GM12878 (cell line): Measurements from ENCODE around the gene L1TD1. TPM values are rescaled to one million over a fixed set of nuclear protein-coding genes. Genes with fewer than 3 reads are reported as not detected.

ENCODE experiments used
- ATAC-seq: fragments of 200-7000 bp; cut with Tn5 transposase; 3 replicates; pipeline ENCODE4 v1.9.1; 2020; ENCODE audit warnings: mild to moderate bottlenecking, moderate library complexity
- BruUV-seq: library from RNA; stranded (reverse); fragments of 400-500 nt; replicated peaks from 2 replicates; lab custom pipeline; 2021; lab: Mats Ljungman, UMichigan
- CTCF ChIA-PET: fragments of 300-600 bp; sonication (Branson Sonifier 250); formaldehyde crosslinking; extraction: SDS; loops from one replicate; lab custom pipeline; 2021; ENCODE audit warnings: inconsistent platforms; lab: Yijun Ruan, JAX
- POLR2A ChIA-PET: fragments of 350-600 bp; formaldehyde crosslinking; extraction: SDS; loops from one replicate; lab custom pipeline; 2021; ENCODE audit warnings: inconsistent platforms; lab: Charles Lee
- RAD21 ChIA-PET: fragments of 300-600 bp; sonication (Branson Sonifier 250); formaldehyde crosslinking; loops from one replicate; lab custom pipeline; 2023; ENCODE audit warnings: antibody characterized with exemption; ENCODE audit not compliant: unreplicated experiment; lab: Charles Lee
- SMC1A ChIA-PET: fragments of 300-600 bp; sonication (Branson Sonifier 250); formaldehyde crosslinking; loops from one replicate; lab custom pipeline; 2023; ENCODE audit not compliant: unreplicated experiment, uncharacterized antibody; lab: Charles Lee
- DNase-seq: peaks from one replicate; pipeline ENCODE4 v3.0.0-alpha.2; 2011; ENCODE audit warnings: low read depth, low spot score
- FAIRE-seq: peaks from 3 replicates; lab custom pipeline; 2011; peaks lifted over from hg19 to GRCh38; lab: Jason Lieb, UNC
- H2AFZ ChIP-seq: 2 replicates; pipeline ENCODE4 v1.6.0; 2011; ENCODE audit warnings: low read depth, low read length, control low read depth; ENCODE audit not compliant: control insufficient read depth
- H3K27ac ChIP-seq: 2 replicates; pipeline ENCODE4 v1.5.1; 2011; ENCODE audit warnings: control low read depth; ENCODE audit not compliant: control insufficient read depth, insufficient read depth
- H3K27me3 ChIP-seq, 2 experiments: replicated peaks in 1 of 2; 2 replicates each; pipeline versions ENCODE4 v1.6.0 to v1.6.1; 2011; ENCODE audit warnings: low read length in 1 of 2; ENCODE audit not compliant: control insufficient read depth in 2 of 2, insufficient read depth in 2 of 2
- H3K36me3 ChIP-seq, 2 experiments: 2 replicates each; pipeline ENCODE4 v1.5.1; 2011; ENCODE audit warnings: low read length in 1 of 2; ENCODE audit not compliant: control insufficient read depth in 2 of 2, insufficient read depth in 2 of 2
- H3K4me1 ChIP-seq: 2 replicates; pipeline ENCODE4 v1.6.1; 2011; ENCODE audit warnings: mild to moderate bottlenecking, low read length, moderate library complexity, mixed read lengths; ENCODE audit not compliant: control insufficient read depth, insufficient read depth
- H3K4me2 ChIP-seq: 2 replicates; pipeline ENCODE4 v1.6.0; 2011; ENCODE audit warnings: control low read depth; ENCODE audit not compliant: control insufficient read depth, insufficient read depth
- H3K4me3 ChIP-seq: fragments of 200-600 bp; sonication (generic); 2 replicates; pipeline ENCODE4 v1.5.1; 2016
- H3K79me2 ChIP-seq: 2 replicates; pipeline ENCODE4 v1.6.0; 2011; ENCODE audit warnings: low read length; ENCODE audit not compliant: control insufficient read depth, insufficient read depth
- H3K9ac ChIP-seq: 2 replicates; pipeline ENCODE4 v1.8.0; 2011; ENCODE audit warnings: low read length, control low read depth, mixed read lengths; ENCODE audit not compliant: control insufficient read depth, insufficient read depth
- H3K9me3 ChIP-seq: replicated peaks from 3 replicates; pipeline ENCODE4 v1.5.1; 2011; ENCODE audit warnings: mild to moderate bottlenecking, low read length; ENCODE audit not compliant: control insufficient read depth, insufficient read depth
- H4K20me1 ChIP-seq: 2 replicates; pipeline ENCODE4 v1.6.0; 2011; ENCODE audit not compliant: control insufficient read depth, insufficient read depth
- ATF3 ChIP-seq: IDR thresholded peaks from 2 replicates; pipeline ENCODE4 v1.6.1; 2011; ENCODE audit warnings: low read depth, mild to moderate bottlenecking, low read length, moderate library complexity, borderline replicate concordance; ENCODE audit errors: extremely low read depth
- CBX3 ChIP-seq: fragments of 200-600 bp; sonication (generic); IDR thresholded peaks from 2 replicates; pipeline ENCODE4 v1.6.1; 2016; ENCODE audit warnings: low read depth, borderline replicate concordance
- CREB1 ChIP-seq: IDR thresholded peaks from 2 replicates; pipeline ENCODE4 v1.6.1; 2012; ENCODE audit warnings: low read depth, mild to moderate bottlenecking, inconsistent platforms
- GATAD2B ChIP-seq: fragments of 450-650 bp; conservative IDR thresholded peaks from 2 replicates; pipeline ENCODE4 v1.6.1; 2017; ENCODE audit warnings: low read depth, mild to moderate bottlenecking, moderate library complexity
- JUND ChIP-seq: IDR thresholded peaks from 2 replicates; pipeline ENCODE4 v1.6.1; 2012; ENCODE audit warnings: low read depth, mild to moderate bottlenecking, low read length, improper control_type of control experiment, moderate library complexity
- KLF5 ChIP-seq: fragments of 450-650 bp; IDR thresholded peaks from 2 replicates; pipeline ENCODE4 v1.6.1; 2014; ENCODE audit warnings: mild to moderate bottlenecking; ENCODE audit not compliant: partially characterized antibody
- LARP7 ChIP-seq: fragments of 450-650 bp; IDR thresholded peaks from 2 replicates; pipeline ENCODE4 v1.6.1; 2017; ENCODE audit warnings: mild to moderate bottlenecking
- NR2C2 ChIP-seq: IDR thresholded peaks from 2 replicates; pipeline ENCODE4 v1.6.1; 2011; ENCODE audit warnings: borderline replicate concordance, low read depth; ENCODE audit not compliant: control insufficient read depth, insufficient read length
- RAD51 ChIP-seq: fragments of 450-650 bp; IDR thresholded peaks from 2 replicates; pipeline ENCODE4 v1.6.1; 2016; ENCODE audit warnings: moderate library complexity, mild to moderate bottlenecking, inconsistent platforms
- RFX5 ChIP-seq: IDR thresholded peaks from 2 replicates; pipeline ENCODE4 v1.6.1; 2011; ENCODE audit warnings: low read depth, low read length, improper control_type of control experiment
- ZBTB40 ChIP-seq: fragments of 450-650 bp; IDR thresholded peaks from 2 replicates; pipeline ENCODE4 v1.6.1; 2016; ENCODE audit warnings: mild to moderate bottlenecking, moderate library complexity, borderline replicate concordance
- ZNF274 ChIP-seq: IDR thresholded peaks from one replicate; pipeline ENCODE4 v1.8.0; 2011; ENCODE audit not compliant: insufficient read length, insufficient read depth
- WGBS: methylation state at CpG from one replicate; pipeline ENCODE4 v1.1.6; 2016; ENCODE audit warnings: low lambda C conversion rate; ENCODE audit not compliant: insufficient replicate concordance, insufficient coverage; ENCODE audit errors: missing lambda C conversion rate; 5-methylcytosine and 5-hydroxymethylcytosine counted together
- in situ Hi-C: fragments of 300-500 bp; cut with MboI; formaldehyde crosslinking; loops from 9 replicates; pipeline ENCODE4 v1.14.3; 2018; ENCODE audit warnings: mixed read lengths
- intact Hi-C: fragments of 100-400 bp; cut with micrococcal nuclease; formaldehyde crosslinking; loops from one replicate; pipeline ENCODE4 v1.14.2; 2022; ENCODE audit not compliant: unreplicated experiment
- polyA plus RNA-seq, 11 experiments: library from polyadenylated mRNA; depleted of rRNA in 4 of 11; unstranded in 6 of 11; stranded (reverse) in 5 of 11; fragments of >200 nt; fragmentation: Nextera tagmentation in 4 of 11; fragmentation: Illumina TruSeq in 1 of 11; extraction: Ambion mirVana in 4 of 11; extraction: Trizol in 1 of 11; gene quantifications; 1 replicate in 1 of 11; 2 replicates in 10 of 11; pipeline versions ENCODE4 v1.2.1 to v1.2.3, GENCODE V29; 2011 to 2016; ENCODE audit warnings: inconsistent platforms in 2 of 11, missing spikeins in 2 of 11, low read depth in 1 of 11
- total RNA-seq, 4 experiments: library from RNA; depleted of rRNA in 3 of 4; stranded (reverse); fragments of >200 nt in 3 of 4; fragmentation: Illumina TruSeq in 1 of 4; extraction: Trizol in 1 of 4; gene quantifications; 2 replicates each; pipeline versions ENCODE4 v1.2.1 to v1.2.3, GENCODE V29; 2013 to 2021
- TF ChIP-seq, protein P1 (sequence below), 3 experiments: IDR thresholded peaks in 2 of 3; conservative IDR thresholded peaks in 1 of 3; 2 replicates each; pipeline ENCODE4 v1.5.1; 2011; ENCODE audit warnings: low read depth in 3 of 3, low read length in 3 of 3, mild to moderate bottlenecking in 3 of 3, control low read depth in 2 of 3, moderate library complexity in 2 of 3, inconsistent platforms in 1 of 3, mixed read lengths in 1 of 3; ENCODE audit not compliant: control insufficient read depth in 2 of 3, insufficient read depth in 1 of 3; ENCODE audit errors: extremely low read depth in 1 of 3

L1TD1 gene
- total and polyA plus RNA-seq, 10 of the 15 experiments (the other 5 are each of a cell fraction or from before 2014, with no cell fraction given), result 0.07 to 0.31 (median 0.21) TPM; not detected in 7

DNA sequence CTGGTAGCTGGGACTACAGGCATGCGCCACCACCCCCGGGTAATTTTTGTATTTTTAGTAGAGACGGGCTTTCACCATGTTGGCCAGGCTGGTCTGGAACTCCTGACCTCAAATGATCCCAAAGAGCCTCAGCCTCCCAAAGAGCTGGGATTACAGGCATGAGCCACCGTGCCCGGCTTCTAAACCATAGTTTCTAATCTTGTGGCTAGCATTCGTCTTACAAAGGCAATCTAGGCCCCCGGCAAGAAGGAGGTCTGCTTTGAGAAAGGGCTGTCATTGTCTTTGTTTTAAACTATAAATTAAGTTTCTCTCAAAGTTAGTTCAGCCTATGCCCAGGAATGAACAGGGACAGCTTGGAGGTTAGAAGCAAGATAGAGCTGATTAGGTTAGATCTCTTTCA lies 10.3 kb upstream of the L1TD1 start:
- FAIRE-seq, result no peak
- 63% methylated on average over 7 of the region's 7 CpGs for WGBS
- intact Hi-C loops, result no loop called here

More for the DNA sequence above, 10.3 kb upstream of the L1TD1 start:
- RAD21 ChIA-PET, result no interaction called here
- Histone ChIP-seq H3K79me2 (no peaks in the 10 kb centered on the region), H3K9ac (no peak overlapping the region), H3K27me3 (no peaks in the 10 kb centered on the region; a peak in 1 of 4 replicates), H3K36me3 (no peaks in the 10 kb centered on the region), H4K20me1 (no peaks in the 10 kb centered on the region), H3K27ac (no peak overlapping the region), H2AFZ (no peak overlapping the region), H3K4me2 (no peak overlapping the region)
- CTCF ChIA-PET, result interaction anchor here (0.6 to 4.4 kb wide), 3 partner anchors 9 to 562 kb away, joined by 4 to 21 read pairs (median 4); no protein-coding TSS in a partner anchor
- POLR2A ChIA-PET, result no interaction called here
- in situ Hi-C loops, result no loop called here
- no peak for DNase-seq
- TF ChIP-seq ATF3 (no peak), RFX5 (no peak), LARP7 (no peak), NR2C2 (no peak), KLF5 (no peak), CBX3 (no peak), ZNF274 (no peak), ZBTB40 (no peak), RAD51 (no peak), GATAD2B (no peak), JUND (no peak), CREB1 (no peak)
- TF ChIP-seq, protein P1, sequence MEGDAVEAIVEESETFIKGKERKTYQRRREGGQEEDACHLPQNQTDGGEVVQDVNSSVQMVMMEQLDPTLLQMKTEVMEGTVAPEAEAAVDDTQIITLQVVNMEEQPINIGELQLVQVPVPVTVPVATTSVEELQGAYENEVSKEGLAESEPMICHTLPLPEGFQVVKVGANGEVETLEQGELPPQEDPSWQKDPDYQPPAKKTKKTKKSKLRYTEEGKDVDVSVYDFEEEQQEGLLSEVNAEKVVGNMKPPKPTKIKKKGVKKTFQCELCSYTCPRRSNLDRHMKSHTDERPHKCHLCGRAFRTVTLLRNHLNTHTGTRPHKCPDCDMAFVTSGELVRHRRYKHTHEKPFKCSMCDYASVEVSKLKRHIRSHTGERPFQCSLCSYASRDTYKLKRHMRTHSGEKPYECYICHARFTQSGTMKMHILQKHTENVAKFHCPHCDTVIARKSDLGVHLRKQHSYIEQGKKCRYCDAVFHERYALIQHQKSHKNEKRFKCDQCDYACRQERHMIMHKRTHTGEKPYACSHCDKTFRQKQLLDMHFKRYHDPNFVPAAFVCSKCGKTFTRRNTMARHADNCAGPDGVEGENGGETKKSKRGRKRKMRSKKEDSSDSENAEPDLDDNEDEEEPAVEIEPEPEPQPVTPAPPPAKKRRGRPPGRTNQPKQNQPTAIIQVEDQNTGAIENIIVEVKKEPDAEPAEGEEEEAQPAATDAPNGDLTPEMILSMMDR (IDR thresholded peaks at IDR 0.05 in 2 of 3, conservative IDR thresholded peaks at IDR 0.05 in 1 of 3; ENCODE audit: control insufficient read depth in 2 of 3, extremely low read depth in 1 of 3, insufficient read depth in 1 of 3, low read depth in 3 of 3, low read length in 3 of 3), result no peak
- TF ChIP-seq, all 136 proteins: peak for 0
- no peak for ATAC-seq
- no TSS peak for BruUV-seq
- Histone ChIP-seq H3K4me3 (no peak overlapping the region), H3K4me1 (no peaks in the 10 kb centered on the region), H3K9me3 (no peaks in the 10 kb centered on the region)
- SMC1A ChIA-PET, result interaction anchor here (0.6 kb wide), 1 partner anchor 225 kb away, joined by 4 read pairs; no protein-coding TSS in a partner anchor
